Transverse colon (tissue), 4 donors: ENCODE data around the gene NCBP3.

Experiments
- CTCF ChIP-seq, 5 experiments: fragments of 200-600 bp in 3 of 5; fragments of 450-650 bp in 2 of 5; sonication (generic) in 3 of 5; IDR thresholded peaks; 1 replicate in 2 of 5; 2 replicates in 3 of 5; pipeline ENCODE4 v1.5.1; 2016 to 2017; ENCODE audit warnings: antibody characterized with exemption in 5 of 5, inconsistent platforms in 3 of 5, mild to moderate bottlenecking in 2 of 5, moderate library complexity in 1 of 5
- POLR2A ChIP-seq: fragments of 450-650 bp; IDR thresholded peaks from one replicate; pipeline ENCODE4 v1.6.1; 2016; ENCODE audit warnings: antibody characterized with exemption, mild to moderate bottlenecking, moderate library complexity
- POLR2AphosphoS5 ChIP-seq, 3 donors: sonication (generic); formaldehyde crosslinking; IDR thresholded peaks; one replicate each; pipeline ENCODE4 v1.6.1; 2016; ENCODE audit warnings: antibody characterized with exemption in 3 of 3

- no peak for TF ChIP-seq CTCF (IDR thresholded peaks at IDR 0.05)
- no peak for TF ChIP-seq POLR2AphosphoS5 (IDR thresholded peaks at IDR 0.05)
- TF ChIP-seq POLR2A: no peak
Measured at GRCh38 chr17:3857261-3858105, 11.4 kb upstream of the NCBP3 start.
